Frontal cortex (tissue), 4 donors: Measurements from ENCODE around the gene MED27. TPM values are rescaled to one million over a fixed set of nuclear protein-coding genes. Genes with fewer than 3 reads are reported as not detected.

Source experiments
- DNase-seq, 2 donors: peaks; one replicate each; pipeline ENCODE4 v3.0.0; 2012; ENCODE audit warnings: low spot score in 2 of 2
- FAIRE-seq: peaks from 2 replicates; lab custom pipeline; 2012; peaks lifted over from hg19 to GRCh38; lab: Jason Lieb, UNC
- total RNA-seq: library from RNA; depleted of rRNA; stranded (reverse); fragments of >200 nt; gene quantifications from one replicate; pipeline ENCODE4 v1.2.3, GENCODE V29; 2014
- donor health status: control.
- donor health status: control.
- donor health status: control.

MED27 gene
- total RNA-seq, 1 donor from 2014 or later = 11.8 TPM

GRCh38 chr9:131980267-131981016 is 99.2 kb downstream of the MED27 start:
- no peak for FAIRE-seq
- no peak for DNase-seq

GRCh38 chr9:131977109-131977838 is 102.4 kb downstream of the MED27 start:
- DNase-seq = no peak
- no peak for FAIRE-seq

GRCh38 chr9:131976157-131977108 is 103.2 kb downstream of the MED27 start:
- FAIRE-seq = no peak

GRCh38 chr9:131972889-131973288 is 106.8 kb downstream of the MED27 start:
- DNase-seq = no peak
- no peak for FAIRE-seq

More at GRCh38 chr9:131976157-131977108, 103.2 kb downstream of the MED27 start:
- no peak for DNase-seq

- DNase-seq (no peak), FAIRE-seq (no peak)
These were observed 108.1 kb downstream of the MED27 start for GRCh38 chr9:131971482-131972074.

GRCh38 chr9:131969469-131969989 is 110.1 kb downstream of the MED27 start:
- no peak for DNase-seq

GRCh38 chr9:131968632-131969031 is 111.0 kb downstream of the MED27 start:
- no peak for DNase-seq
- no peak for FAIRE-seq

More at GRCh38 chr9:131969469-131969989, 110.1 kb downstream of the MED27 start:
- no peak for FAIRE-seq

GRCh38 chr9:131965841-131966240 is 113.8 kb downstream of the MED27 start:
- FAIRE-seq = no peak
- DNase-seq = no peak

- DNase-seq (no peak), FAIRE-seq (no peak)
These were observed 114.6 kb downstream of the MED27 start for GRCh38 chr9:131965103-131965502.

- DNase-seq (no peak), FAIRE-seq (no peak)
These were observed 116.3 kb downstream of the MED27 start for GRCh38 chr9:131963072-131964030.

- FAIRE-seq = no peak
- DNase-seq = no peak
These were observed 118.2 kb downstream of the MED27 start for GRCh38 chr9:131961496-131961880.

- peak in 1 of 2 donors; percentile 13 for DNase-seq
These were observed 118.7 kb downstream of the MED27 start for GRCh38 chr9:131960851-131961495.

GRCh38 chr9:131960311-131960710 is 119.4 kb downstream of the MED27 start:
- FAIRE-seq = no peak
- no peak for DNase-seq

More at GRCh38 chr9:131960851-131961495, 118.7 kb downstream of the MED27 start:
- FAIRE-seq = no peak

GRCh38 chr9:131959887-131960286 is 119.8 kb downstream of the MED27 start:
- DNase-seq = no peak
- FAIRE-seq = no peak

- FAIRE-seq (no peak), DNase-seq (no peak)
These were observed 120.6 kb downstream of the MED27 start for GRCh38 chr9:131959056-131959455.

- DNase-seq (no peak), FAIRE-seq (no peak)
These were observed 125.4 kb downstream of the MED27 start for GRCh38 chr9:131954299-131954698.

- FAIRE-seq (no peak), DNase-seq (peak in 1 of 2 donors; percentile 26)
These were observed 127.8 kb downstream of the MED27 start for GRCh38 chr9:131951905-131952304.

- DNase-seq (no peak), FAIRE-seq (no peak)
These were observed 128.5 kb downstream of the MED27 start for GRCh38 chr9:131951155-131951554.
